NCI-H345 (cell line): ENCODE measurements around the gene FOXO4.

ENCODE experiments used
- DNase-seq: peaks from one replicate; lab custom pipeline; 2025; lab: John Stamatoyannopoulos, UW

Gene FOXO4

GRCh38 chrX:71143508-71143907 lies 47.9 kb downstream of the FOXO4 start:
- DNase-seq: no peak

GRCh38 chrX:71144651-71145050 lies 49.0 kb downstream of the FOXO4 start, which contains the start of gene NLGN3:
Gene NLGN3, plus strand, starts transcription at chrX:71144841. Its CDS starts 2,909 bp downstream, at chrX:71147750.
- DNase-seq: no peak

GRCh38 chrX:71147496-71148277 lies 52.0 kb downstream of the FOXO4 start:
- no peak for DNase-seq

- no peak for DNase-seq
Observed at GRCh38 chrX:71148278-71148663, 52.6 kb downstream of the FOXO4 start.

- DNase-seq: no peak
Observed at GRCh38 chrX:71151366-71151765, 55.7 kb downstream of the FOXO4 start.
